Measurements from ENCODE around the gene HSBP1. TPM values are rescaled to one million over a fixed set of nuclear protein-coding genes. Genes with fewer than 3 reads are reported as not detected.

HSBP1 gene
- total RNA-seq, 2 experiments from 2014 or later: 17.4 to 21.9 TPM

GRCh38 chr16:83831456-83831987 lies 23.7 kb downstream of the HSBP1 start:
- no peaks in the 10 kb centered on the region for H3K36me3 ChIP-seq (ENCODE audit: insufficient read depth, low read length)
- ChIA-PET CTCF (interaction anchor here (0.6 kb wide), 1 partner anchor 73 kb away, joined by 3 read pairs; no protein-coding TSS in a partner anchor), POLR2A (no interaction called here)
- H3K27ac ChIP-seq (ENCODE audit: low read depth in 1 of 2, low read length in 2 of 2): no peak overlapping the region
- Mint-ChIP-seq H3K27me3 (no peaks in the 10 kb centered on the region), H3K9me3 (no peaks in the 10 kb centered on the region), H3K4me3 (no peak overlapping the region), H3K4me1 (ENCODE audit: low read depth) (peaks cover 17% of the 10 kb centered on the region), H3K36me3 (ENCODE audit: low read depth) (no peaks in the 10 kb centered on the region), H3K27ac (no peak overlapping the region)
- no peaks in the 10 kb centered on the region for H3K27me3 ChIP-seq (ENCODE audit: control insufficient read depth in 1 of 2, insufficient read depth in 2 of 2, low read length in 2 of 2)
- ATAC-seq (ENCODE audit: poor library complexity) (no peak), DNase-seq (no peak)
- H3K9me3 ChIP-seq (ENCODE audit: control insufficient read depth in 1 of 2, insufficient read depth in 1 of 2, low read length in 2 of 2): no peaks in the 10 kb centered on the region
- H3K4me3 ChIP-seq (ENCODE audit: low read length): no peak overlapping the region
- H3K4me1 ChIP-seq (ENCODE audit: insufficient read depth, low read length): no peaks in the 10 kb centered on the region
- intact Hi-C loops (cut with DNase I, micrococcal nuclease): no loop called here
- no peak for TF ChIP-seq CTCF (IDR thresholded peaks at IDR 0.05)

GRCh38 chr16:83833921-83834320 lies 26.1 kb downstream of the HSBP1 start:
- H3K4me1 ChIP-seq (ENCODE audit: insufficient read depth, low read length): no peaks in the 10 kb centered on the region
- TF ChIP-seq CTCF (IDR thresholded peaks at IDR 0.05): no peak
- H3K27me3 ChIP-seq (ENCODE audit: control insufficient read depth in 1 of 2, insufficient read depth in 2 of 2, low read length in 2 of 2): peaks cover 0 to 6% of the 10 kb centered on the region in 2 experiments
- no peaks in the 10 kb centered on the region for H3K9me3 Mint-ChIP-seq
- intact Hi-C loops (cut with DNase I, micrococcal nuclease): no loop called here
- ChIA-PET POLR2A (no interaction called here), CTCF (no interaction called here)
- no peaks in the 10 kb centered on the region for H3K9me3 ChIP-seq (ENCODE audit: control insufficient read depth in 1 of 2, insufficient read depth in 1 of 2, low read length in 2 of 2)
- no peak overlapping the region for H3K27ac Mint-ChIP-seq
- ATAC-seq (ENCODE audit: poor library complexity) (no peak), DNase-seq (no peak)
- no peak overlapping the region for H3K4me3 Mint-ChIP-seq
- no peaks in the 10 kb centered on the region for H3K36me3 Mint-ChIP-seq (ENCODE audit: low read depth)
- no peak overlapping the region for H3K4me3 ChIP-seq (ENCODE audit: low read length)
- H3K27me3 Mint-ChIP-seq: peaks cover 8% of the 10 kb centered on the region
- H3K36me3 ChIP-seq (ENCODE audit: insufficient read depth, low read length): no peaks in the 10 kb centered on the region
- no peak overlapping the region for H3K27ac ChIP-seq (ENCODE audit: low read depth in 1 of 2, low read length in 2 of 2)
- H3K4me1 Mint-ChIP-seq (ENCODE audit: low read depth): peaks cover 21% of the 10 kb centered on the region

- H3K36me3 Mint-ChIP-seq (ENCODE audit: low read depth): no peaks in the 10 kb centered on the region
- Histone ChIP-seq H3K4me3 (ENCODE audit: low read length) (no peak overlapping the region), H3K4me1 (ENCODE audit: insufficient read depth, low read length) (no peaks in the 10 kb centered on the region), H3K27me3 (ENCODE audit: control insufficient read depth in 1 of 2, insufficient read depth in 2 of 2, low read length in 2 of 2) (peaks cover 2 to 6% of the 10 kb centered on the region in 2 experiments), H3K27ac (ENCODE audit: low read depth in 1 of 2, low read length in 2 of 2) (no peak overlapping the region), H3K36me3 (ENCODE audit: insufficient read depth, low read length) (no peaks in the 10 kb centered on the region), H3K9me3 (ENCODE audit: control insufficient read depth in 1 of 2, insufficient read depth in 1 of 2, low read length in 2 of 2) (no peaks in the 10 kb centered on the region)
- H3K4me3 Mint-ChIP-seq: no peak overlapping the region
- CTCF ChIA-PET: interaction anchor here (0.8 to 2.0 kb wide), 2 partner anchors 9 kb away, joined by 3 to 4 read pairs; no protein-coding TSS in a partner anchor
- H3K9me3 Mint-ChIP-seq: no peaks in the 10 kb centered on the region
- H3K27me3 Mint-ChIP-seq: peaks cover 8% of the 10 kb centered on the region
- ATAC-seq (ENCODE audit: poor library complexity): no peak
- no peak for TF ChIP-seq CTCF (IDR thresholded peaks at IDR 0.05)
- intact Hi-C loops (cut with DNase I, micrococcal nuclease): no loop called here
- POLR2A ChIA-PET: no interaction called here
- H3K4me1 Mint-ChIP-seq (ENCODE audit: low read depth): peaks cover 21% of the 10 kb centered on the region
- peak in 2 of 14 experiments; percentile 15 to 40 for DNase-seq
- H3K27ac Mint-ChIP-seq: no peak overlapping the region
Measured at GRCh38 chr16:83835586-83836566, 28.1 kb downstream of the HSBP1 start.

Measured in CD4-positive, alpha-beta T cell (primary cell).